ENCODE results near the gene CPNE5.

The CPNE5 gene

GRCh38 chr6:36745836-36746235, 93.4 kb downstream of the CPNE5 start:
- no peaks in the 10 kb centered on the region for H3K9me3 ChIP-seq (ENCODE audit: control insufficient read depth, low read length)
- peaks cover 6% of the 10 kb centered on the region for H3K4me1 ChIP-seq (ENCODE audit: control insufficient read depth, insufficient read depth, low read length)
- H3K27me3 ChIP-seq (ENCODE audit: control insufficient read depth, insufficient read depth, low read length, poor library complexity, severe bottlenecking) = no peaks in the 10 kb centered on the region
- WGBS, 2 experiments = 79 to 81% methylated on average over 8 of the region's 8 CpGs
- H3K27ac ChIP-seq (ENCODE audit: insufficient read depth, low read depth, low read length, poor library complexity, severe bottlenecking) = no peak overlapping the region
- H3K4me3 ChIP-seq (ENCODE audit: insufficient read depth, low read depth, low read length) = no peak overlapping the region
- H3K36me3 ChIP-seq (ENCODE audit: control insufficient read depth, insufficient read depth, low read length) = no peaks in the 10 kb centered on the region

GRCh38 chr6:36745283-36745682, 94.0 kb downstream of the CPNE5 start:
- Histone ChIP-seq H3K4me1 (ENCODE audit: control insufficient read depth, insufficient read depth, low read length) (peaks cover 6% of the 10 kb centered on the region), H3K4me3 (ENCODE audit: insufficient read depth, low read depth, low read length) (no peak overlapping the region), H3K9me3 (ENCODE audit: control insufficient read depth, low read length) (no peaks in the 10 kb centered on the region), H3K36me3 (ENCODE audit: control insufficient read depth, insufficient read depth, low read length) (no peaks in the 10 kb centered on the region), H3K27ac (ENCODE audit: insufficient read depth, low read depth, low read length, poor library complexity, severe bottlenecking) (no peak overlapping the region), H3K27me3 (ENCODE audit: control insufficient read depth, insufficient read depth, low read length, poor library complexity, severe bottlenecking) (no peaks in the 10 kb centered on the region)
- WGBS, 2 experiments = 94 to 96% methylated on average over 12 of the region's 12 CpGs

DNA sequence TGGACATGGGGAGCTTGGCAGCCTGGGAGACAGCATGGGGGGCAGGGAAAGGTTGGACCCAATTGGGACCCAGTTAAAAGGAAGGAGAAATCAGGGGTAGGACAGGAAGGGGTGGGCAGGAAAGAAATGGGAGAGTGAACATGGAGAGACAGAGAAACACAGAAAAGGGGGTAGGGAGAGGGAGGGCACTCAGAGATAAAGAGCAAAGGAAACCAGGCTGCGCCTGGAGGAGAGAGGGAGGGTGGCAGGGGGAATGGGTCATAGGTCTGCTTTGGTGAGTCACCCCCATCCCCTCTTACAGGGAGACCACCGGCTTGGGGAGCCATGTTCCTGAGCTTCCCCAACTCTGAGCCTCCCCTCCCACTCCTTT, 95.0 kb downstream of the CPNE5 start:
- no peaks in the 10 kb centered on the region for H3K9me3 ChIP-seq (ENCODE audit: control insufficient read depth, low read length)
- no peak overlapping the region for H3K27ac ChIP-seq (ENCODE audit: insufficient read depth, low read depth, low read length, poor library complexity, severe bottlenecking)
- H3K4me3 ChIP-seq (ENCODE audit: insufficient read depth, low read depth, low read length) = no peak overlapping the region
- WGBS, 2 experiments = 50 to 84% methylated on average over 1 to 2 of the region's 2 CpGs
- peaks cover 6% of the 10 kb centered on the region for H3K4me1 ChIP-seq (ENCODE audit: control insufficient read depth, insufficient read depth, low read length)
- H3K27me3 ChIP-seq (ENCODE audit: control insufficient read depth, insufficient read depth, low read length, poor library complexity, severe bottlenecking) = no peaks in the 10 kb centered on the region
- H3K36me3 ChIP-seq (ENCODE audit: control insufficient read depth, insufficient read depth, low read length) = no peaks in the 10 kb centered on the region

DNA sequence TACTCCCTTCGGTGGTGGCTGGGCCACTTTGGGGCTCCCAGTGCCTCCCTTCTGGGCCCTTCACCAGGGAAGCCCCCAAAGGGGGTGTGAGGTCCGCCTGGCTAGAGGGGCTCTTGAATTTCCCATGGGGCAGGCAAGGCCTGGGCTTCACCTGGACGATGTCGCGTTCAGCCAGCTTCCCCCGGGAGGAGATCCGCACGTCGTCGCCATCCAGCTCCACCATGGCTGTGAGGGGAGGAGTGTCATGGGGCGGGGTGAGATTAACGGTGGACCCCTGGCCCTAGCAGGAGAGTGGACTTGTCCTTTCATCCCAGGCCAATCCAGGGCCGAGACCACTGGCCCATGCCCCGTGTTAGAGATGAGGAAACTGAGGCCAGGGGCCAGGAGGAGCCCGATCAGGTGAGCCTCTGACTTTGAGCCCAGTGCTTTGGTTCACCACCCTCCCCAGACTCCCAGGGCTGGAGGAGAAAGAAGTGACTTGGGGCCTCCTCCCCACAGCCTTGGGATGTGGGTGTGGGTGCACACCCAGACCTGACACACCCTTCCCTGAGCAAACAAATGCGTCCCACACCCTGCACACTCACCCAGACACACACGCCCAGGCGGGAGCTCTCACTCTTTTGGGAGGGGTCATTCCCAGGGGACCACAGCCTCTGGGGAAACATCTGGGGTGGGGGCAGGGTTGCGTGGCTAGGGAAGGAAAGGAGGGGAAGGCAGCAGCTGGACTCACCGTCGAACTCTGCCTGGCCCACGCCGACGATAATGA, 95.5 kb downstream of the CPNE5 start:
- WGBS, 2 experiments = 90 to 92% methylated on average over 24 of the region's 24 CpGs
- Histone ChIP-seq H3K36me3 (ENCODE audit: control insufficient read depth, insufficient read depth, low read length) (no peaks in the 10 kb centered on the region), H3K4me1 (ENCODE audit: control insufficient read depth, insufficient read depth, low read length) (peaks cover 6% of the 10 kb centered on the region), H3K9me3 (ENCODE audit: control insufficient read depth, low read length) (no peaks in the 10 kb centered on the region), H3K27me3 (ENCODE audit: control insufficient read depth, insufficient read depth, low read length, poor library complexity, severe bottlenecking) (no peaks in the 10 kb centered on the region), H3K4me3 (ENCODE audit: insufficient read depth, low read depth, low read length) (no peak overlapping the region), H3K27ac (ENCODE audit: insufficient read depth, low read depth, low read length, poor library complexity, severe bottlenecking) (no peak overlapping the region)

DNA sequence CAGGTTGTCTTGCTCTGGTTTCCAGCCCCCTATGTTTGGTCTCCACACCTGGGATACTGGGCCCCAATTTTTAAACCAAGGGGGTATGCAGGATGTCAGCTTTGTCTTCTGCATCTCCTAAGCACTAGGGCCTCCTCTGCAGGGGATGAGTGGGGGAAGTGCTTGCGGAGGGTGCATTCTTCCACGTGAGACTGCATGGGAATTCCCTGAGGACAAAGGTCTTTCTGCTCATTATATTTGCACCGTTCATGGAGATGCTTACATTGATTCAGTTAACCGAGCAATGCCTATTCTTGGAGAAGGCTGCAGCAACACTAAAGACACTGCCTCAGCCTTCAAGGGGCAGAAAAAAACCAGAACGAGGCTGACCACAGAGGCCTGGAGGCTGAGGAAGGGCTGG, 96.2 kb downstream of the CPNE5 start:
- no peak overlapping the region for H3K4me3 ChIP-seq (ENCODE audit: insufficient read depth, low read depth, low read length)
- H3K27me3 ChIP-seq (ENCODE audit: control insufficient read depth, insufficient read depth, low read length, poor library complexity, severe bottlenecking) = no peaks in the 10 kb centered on the region
- WGBS, 2 experiments = 73 to 75% methylated on average over 5 of the region's 5 CpGs
- H3K4me1 ChIP-seq (ENCODE audit: control insufficient read depth, insufficient read depth, low read length) = peaks cover 6% of the 10 kb centered on the region
- H3K9me3 ChIP-seq (ENCODE audit: control insufficient read depth, low read length) = no peaks in the 10 kb centered on the region
- no peaks in the 10 kb centered on the region for H3K36me3 ChIP-seq (ENCODE audit: control insufficient read depth, insufficient read depth, low read length)
- H3K27ac ChIP-seq (ENCODE audit: insufficient read depth, low read depth, low read length, poor library complexity, severe bottlenecking) = no peak overlapping the region

GRCh38 chr6:36742146-36742545, 97.1 kb downstream of the CPNE5 start:
- 95 to 97% methylated on average over 19 of the region's 19 CpGs for WGBS, 2 experiments
- Histone ChIP-seq H3K27ac (ENCODE audit: insufficient read depth, low read depth, low read length, poor library complexity, severe bottlenecking) (no peak overlapping the region), H3K4me3 (ENCODE audit: insufficient read depth, low read depth, low read length) (no peak overlapping the region), H3K27me3 (ENCODE audit: control insufficient read depth, insufficient read depth, low read length, poor library complexity, severe bottlenecking) (no peaks in the 10 kb centered on the region), H3K9me3 (ENCODE audit: control insufficient read depth, low read length) (no peaks in the 10 kb centered on the region), H3K36me3 (ENCODE audit: control insufficient read depth, insufficient read depth, low read length) (no peaks in the 10 kb centered on the region), H3K4me1 (ENCODE audit: control insufficient read depth, insufficient read depth, low read length) (peaks cover 6% of the 10 kb centered on the region)

GRCh38 chr6:36740818-36741179, 98.4 kb downstream of the CPNE5 start:
- Histone ChIP-seq H3K4me1 (ENCODE audit: control insufficient read depth, insufficient read depth, low read length) (peaks cover 6% of the 10 kb centered on the region), H3K4me3 (ENCODE audit: insufficient read depth, low read depth, low read length) (no peak overlapping the region), H3K36me3 (ENCODE audit: control insufficient read depth, insufficient read depth, low read length) (no peaks in the 10 kb centered on the region), H3K27me3 (ENCODE audit: control insufficient read depth, insufficient read depth, low read length, poor library complexity, severe bottlenecking) (no peaks in the 10 kb centered on the region), H3K27ac (ENCODE audit: insufficient read depth, low read depth, low read length, poor library complexity, severe bottlenecking) (no peak overlapping the region), H3K9me3 (ENCODE audit: control insufficient read depth, low read length) (no peaks in the 10 kb centered on the region)
- 92 to 93% methylated on average over 11 of the region's 11 CpGs for WGBS, 2 experiments

DNA sequence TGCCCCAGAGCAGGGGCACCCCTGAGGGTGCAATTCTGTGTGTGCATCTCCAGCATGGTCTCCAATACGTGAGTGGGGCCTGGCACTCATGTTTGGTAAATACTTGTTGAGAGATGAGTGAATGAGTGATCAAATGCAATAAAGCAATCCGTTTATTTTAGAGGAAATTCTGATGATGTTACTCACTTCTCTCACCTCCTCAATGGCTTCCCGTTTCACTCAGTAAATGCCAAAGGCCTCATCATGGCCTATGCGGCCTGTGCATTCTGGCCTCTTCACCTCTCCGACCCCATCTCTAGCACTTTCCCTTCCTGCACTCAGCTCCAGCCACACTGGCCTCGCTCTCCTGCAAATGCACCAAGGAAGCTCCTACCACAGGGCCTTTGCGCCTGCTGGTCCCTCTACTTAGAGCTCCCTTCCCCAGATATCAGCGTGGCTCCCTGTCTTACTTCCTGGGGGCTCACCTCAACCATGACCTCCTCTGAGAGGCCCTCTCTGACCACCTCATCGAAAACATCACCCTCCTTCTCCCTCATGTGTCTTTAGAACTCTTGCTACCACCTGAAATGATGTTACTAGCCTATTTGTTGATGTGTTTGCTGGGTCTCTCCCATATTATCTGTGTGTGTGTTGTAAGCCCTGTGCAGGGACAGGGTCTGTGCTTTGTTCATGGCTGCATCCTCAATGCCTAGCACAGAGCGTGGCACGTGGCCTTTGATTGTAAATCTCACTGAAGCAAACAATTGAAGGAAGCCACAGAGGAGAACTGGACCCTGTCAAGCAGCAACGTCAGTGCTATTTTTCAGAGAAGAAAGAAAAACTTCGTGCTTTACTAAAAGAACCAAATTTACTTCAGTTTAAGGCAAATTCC, 99.1 kb downstream of the CPNE5 start:
- H3K9me3 ChIP-seq (ENCODE audit: control insufficient read depth, low read length) = no peaks in the 10 kb centered on the region
- no peak overlapping the region for H3K27ac ChIP-seq (ENCODE audit: insufficient read depth, low read depth, low read length, poor library complexity, severe bottlenecking)
- 91% methylated on average over 13 of the region's 13 CpGs for WGBS, 2 experiments
- H3K36me3 ChIP-seq (ENCODE audit: control insufficient read depth, insufficient read depth, low read length) = no peaks in the 10 kb centered on the region
- no peaks in the 10 kb centered on the region for H3K27me3 ChIP-seq (ENCODE audit: control insufficient read depth, insufficient read depth, low read length, poor library complexity, severe bottlenecking)
- peaks cover 6% of the 10 kb centered on the region for H3K4me1 ChIP-seq (ENCODE audit: control insufficient read depth, insufficient read depth, low read length)
- no peak overlapping the region for H3K4me3 ChIP-seq (ENCODE audit: insufficient read depth, low read depth, low read length)

- WGBS, 2 experiments = 100% methylated on average over 1 of the region's 1 CpG
- H3K36me3 ChIP-seq (ENCODE audit: control insufficient read depth, insufficient read depth, low read length) = no peaks in the 10 kb centered on the region
These were observed 101.1 kb downstream of the CPNE5 start for GRCh38 chr6:36738108-36738507.

GRCh38 chr6:36737043-36737785, 102.0 kb downstream of the CPNE5 start:
- no peaks in the 10 kb centered on the region for H3K27me3 ChIP-seq (ENCODE audit: control insufficient read depth, insufficient read depth, low read length, poor library complexity, severe bottlenecking)
- no peak overlapping the region for H3K4me3 ChIP-seq (ENCODE audit: insufficient read depth, low read depth, low read length)
- H3K27ac ChIP-seq (ENCODE audit: insufficient read depth, low read depth, low read length, poor library complexity, severe bottlenecking) = no peak overlapping the region
- H3K4me1 ChIP-seq (ENCODE audit: control insufficient read depth, insufficient read depth, low read length) = no peaks in the 10 kb centered on the region
- H3K9me3 ChIP-seq (ENCODE audit: control insufficient read depth, low read length) = no peaks in the 10 kb centered on the region
- no peaks in the 10 kb centered on the region for H3K36me3 ChIP-seq (ENCODE audit: control insufficient read depth, insufficient read depth, low read length)
- WGBS, 2 experiments = 93 to 94% methylated on average over 14 of the region's 14 CpGs

More at GRCh38 chr6:36738108-36738507, 101.1 kb downstream of the CPNE5 start:
- H3K27me3 ChIP-seq (ENCODE audit: control insufficient read depth, insufficient read depth, low read length, poor library complexity, severe bottlenecking) = no peaks in the 10 kb centered on the region
- H3K9me3 ChIP-seq (ENCODE audit: control insufficient read depth, low read length) = no peaks in the 10 kb centered on the region
- H3K4me1 ChIP-seq (ENCODE audit: control insufficient read depth, insufficient read depth, low read length) = peaks cover 4% of the 10 kb centered on the region
- H3K4me3 ChIP-seq (ENCODE audit: insufficient read depth, low read depth, low read length) = no peak overlapping the region
- no peak overlapping the region for H3K27ac ChIP-seq (ENCODE audit: insufficient read depth, low read depth, low read length, poor library complexity, severe bottlenecking)

All from ectodermal cell (in vitro differentiated cells).